OCI-LY7 (cell line): ENCODE data around the gene PKD1L1. TPM values are rescaled to one million over a fixed set of nuclear protein-coding genes. Genes with fewer than 3 reads are reported as not detected.

Source experiments
- BruUV-seq: library from RNA; stranded (reverse); fragments of 400-500 nt; replicated peaks from 2 replicates; lab custom pipeline; 2021; lab: Mats Ljungman, UMichigan
- CTCF ChIA-PET: fragments of 300-600 bp; sonication (Branson Sonifier 250); formaldehyde crosslinking; loops from one replicate; lab custom pipeline; 2022; ENCODE audit warnings: antibody characterized with exemption; ENCODE audit not compliant: unreplicated experiment; lab: Charles Lee
- POLR2A ChIA-PET: fragments of 300-600 bp; sonication (Branson Sonifier 250); formaldehyde crosslinking; loops from one replicate; lab custom pipeline; 2022; ENCODE audit warnings: antibody characterized with exemption; lab: Charles Lee
- DNase-seq: peaks from one replicate; pipeline ENCODE4 v3.0.0-alpha.2; 2015; ENCODE audit warnings: low spot score
- H2AFZ ChIP-seq: fragments of 200-600 bp; sonication (generic), shearing (Covaris generic); 2 replicates; pipeline ENCODE4 v1.6.1; 2014; ENCODE audit warnings: mild to moderate bottlenecking, antibody characterized with exemption, low read length, moderate library complexity
- H3K27ac ChIP-seq: fragments of 200-600 bp; sonication (generic); 2 replicates; pipeline ENCODE4 v1.5.1; 2014; ENCODE audit warnings: mixed run types, low read depth, mild to moderate bottlenecking, moderate library complexity, low read length, inconsistent platforms; ENCODE audit not compliant: poor library complexity, severe bottlenecking
- H3K36me3 ChIP-seq: fragments of 200-600 bp; sonication (generic); 2 replicates; pipeline ENCODE4 v1.6.1; 2014; ENCODE audit warnings: mild to moderate bottlenecking, antibody characterized with exemption, low read length, moderate library complexity, mixed read lengths; ENCODE audit not compliant: insufficient read depth
- H3K4me1 ChIP-seq: fragments of 200-600 bp; sonication (generic); 2 replicates; pipeline ENCODE4 v1.5.1; 2014; ENCODE audit warnings: mild to moderate bottlenecking, low read length; ENCODE audit not compliant: insufficient read depth, poor library complexity, severe bottlenecking
- H3K4me2 ChIP-seq: fragments of 200-600 bp; sonication (generic); 2 replicates; pipeline ENCODE4 v1.6.1; 2014; ENCODE audit warnings: mild to moderate bottlenecking, low read length
- H3K4me3 ChIP-seq: fragments of 200-600 bp; sonication (generic); 2 replicates; pipeline ENCODE4 v1.5.1; 2014; ENCODE audit warnings: mild to moderate bottlenecking, low read depth, low read length; ENCODE audit not compliant: poor library complexity, severe bottlenecking
- H3K79me2 ChIP-seq: fragments of 200-600 bp; sonication (generic); 2 replicates; pipeline ENCODE4 v1.6.1; 2016; ENCODE audit warnings: low read depth, mild to moderate bottlenecking, low read length, moderate library complexity, mixed read lengths; ENCODE audit not compliant: insufficient read depth
- H3K9me2 ChIP-seq: fragments of 200-600 bp; sonication (generic); 2 replicates; pipeline ENCODE4 v1.6.1; 2016; ENCODE audit warnings: mild to moderate bottlenecking, low read length, mixed read lengths; ENCODE audit not compliant: insufficient read depth
- H3K9me3 ChIP-seq: fragments of 200-600 bp; sonication (generic); 2 replicates; pipeline ENCODE4 v1.6.1; 2014; ENCODE audit warnings: mild to moderate bottlenecking, mixed run types, low read length, mixed read lengths
- H4K20me1 ChIP-seq: fragments of 200-600 bp; sonication (generic); 2 replicates; pipeline ENCODE4 v1.6.1; 2014; ENCODE audit warnings: mild to moderate bottlenecking, antibody characterized with exemption, low read length, moderate library complexity, mixed read lengths; ENCODE audit not compliant: insufficient read depth
- CTCF ChIP-seq: fragments of 200-600 bp; sonication (generic); conservative IDR thresholded peaks from 2 replicates; pipeline ENCODE4 v1.5.1; 2014; ENCODE audit warnings: mild to moderate bottlenecking, antibody characterized with exemption, low read length, moderate library complexity, mixed read lengths
- EZH2phosphoT487 ChIP-seq: fragments of 200-600 bp; sonication (generic); IDR thresholded peaks from 2 replicates; pipeline ENCODE4 v1.6.1; 2018; ENCODE audit warnings: low read depth, borderline replicate concordance, mild to moderate bottlenecking, mixed run types, antibody characterized with exemption, low read length, moderate library complexity, mixed read lengths
- intact Hi-C: fragments of 100-400 bp; cut with micrococcal nuclease; formaldehyde crosslinking; loops from one replicate; pipeline ENCODE4 v1.10.0; 2022; ENCODE audit not compliant: unreplicated experiment
- total RNA-seq, 2 experiments: library from RNA; depleted of rRNA in 1 of 2; stranded (reverse); fragments of >200 nt in 1 of 2; shearing (Covaris generic) in 1 of 2; gene quantifications; 2 replicates each; pipeline ENCODE4 v1.2.3, GENCODE V29; 2014 to 2022

PKD1L1 gene
- total RNA-seq, 2 experiments from 2014 or later, result 0.19 to 0.63 TPM

- DNase-seq, result no peak
- Histone ChIP-seq H3K36me3 (no peaks in the 10 kb centered on the region), H4K20me1 (no peaks in the 10 kb centered on the region), H3K9me2 (no peaks in the 10 kb centered on the region), H3K79me2 (no peaks in the 10 kb centered on the region), H3K9me3 (no peaks in the 10 kb centered on the region), H3K4me1 (peaks cover 9% of the 10 kb centered on the region), H3K4me2 (no peak overlapping the region), H3K27ac (no peak overlapping the region), H3K4me3 (no peak overlapping the region), H2AFZ (no peak overlapping the region)
- intact Hi-C loops, result loop anchor here (5.0 kb wide), 1 partner anchor 94 kb away; no protein-coding TSS in a partner anchor
- ChIA-PET CTCF (interaction anchor here (0.6 kb wide), 1 partner anchor 322 kb away, joined by 3 read pairs; no protein-coding TSS in a partner anchor), POLR2A (no interaction called here)
- TF ChIP-seq CTCF, result no peak
- TF ChIP-seq EZH2phosphoT487, result no peak
- BruUV-seq, result no TSS peak
Measured at GRCh38 chr7:47815867-47816266, 132.4 kb downstream of the PKD1L1 start.

GRCh38 chr7:47814905-47815613 lies 133.2 kb downstream of the PKD1L1 start:
- ChIA-PET POLR2A (interaction anchor here (0.6 to 1.7 kb wide), 3 partner anchors 10 to 80 kb away, joined by 3 to 4 read pairs (median 3); no protein-coding TSS in a partner anchor), CTCF (no interaction called here)
- Histone ChIP-seq H3K4me1 (peaks cover 9% of the 10 kb centered on the region), H3K9me3 (no peaks in the 10 kb centered on the region), H3K27ac (no peak overlapping the region), H4K20me1 (no peaks in the 10 kb centered on the region), H3K9me2 (no peaks in the 10 kb centered on the region), H3K4me2 (no peak overlapping the region), H3K79me2 (no peaks in the 10 kb centered on the region), H3K36me3 (no peaks in the 10 kb centered on the region), H2AFZ (no peak overlapping the region), H3K4me3 (no peak overlapping the region)
- BruUV-seq, result no TSS peak
- DNase-seq, result no peak
- no peak for TF ChIP-seq CTCF
- TF ChIP-seq EZH2phosphoT487, result no peak
- intact Hi-C loops, result loop anchor here (5.0 kb wide), 1 partner anchor 93 kb away; no protein-coding TSS in a partner anchor
